Activated CD8-positive, alpha-beta memory T cell treated with anti-CD3 and anti-CD28 coated beads, Interleukin-2, amount 10 ng/mL, durations not matched to agents 7 days and 5 days (primary cell): ENCODE data around the gene LUC7L3. TPM values are rescaled to one million over a fixed set of nuclear protein-coding genes. Genes with fewer than 3 reads are reported as not detected.
"Not testable (repeated sequence)": the region's sequence is repeated elsewhere in the genome, so short reads cannot be mapped to it uniquely, and the experiment has no call there.

Experiments
- ATAC-seq: fragments of 150-1000 bp; cut with Tn5 transposase; one replicate; pipeline ENCODE4 v1.10.0; 2021; ENCODE audit warnings: moderate library complexity
- CTCF ChIA-PET: fragments of 350-600 bp; sonication (Branson Sonifier 250); formaldehyde crosslinking; loops from one replicate; lab custom pipeline; 2021; ENCODE audit warnings: antibody characterized with exemption; lab: Charles Lee
- DNase-seq: peaks from one replicate; pipeline ENCODE4 v3.0.0-alpha.2; 2020
- H3K27ac Mint-ChIP-seq: one replicate; pipeline ENCODE4 v1.8.0; 2021; ENCODE audit warnings: mild to moderate bottlenecking, mixed read lengths
- H3K27me3 Mint-ChIP-seq: one replicate; pipeline ENCODE4 v1.8.0; 2021; ENCODE audit warnings: mixed read lengths
- H3K36me3 Mint-ChIP-seq: one replicate; pipeline ENCODE4 v1.8.0; 2021; ENCODE audit warnings: mild to moderate bottlenecking, mixed read lengths
- H3K4me1 Mint-ChIP-seq: one replicate; pipeline ENCODE4 v1.8.0; 2021; ENCODE audit warnings: mixed read lengths
- H3K4me3 Mint-ChIP-seq: one replicate; pipeline ENCODE4 v1.8.0; 2021; ENCODE audit warnings: mild to moderate bottlenecking, moderate library complexity, mixed read lengths
- H3K9me3 Mint-ChIP-seq: one replicate; pipeline ENCODE4 v1.8.0; 2022; ENCODE audit warnings: low read depth, mixed read lengths
- microRNA-seq: library from miRNA; unstranded; fragments of <30 nt; microRNA quantifications from one replicate; pipeline ENCODE4 v1.2.0, GENCODE V29; 2022
- total RNA-seq, 2 experiments: library from RNA; stranded (reverse); gene quantifications; one replicate each; pipeline ENCODE4 v1.2.3, GENCODE V29; 2021

The LUC7L3 gene
- total RNA-seq, 2 experiments from 2014 or later: 147 to 193 TPM

GRCh38 chr17:50797135-50797810 is 77.9 kb downstream of the LUC7L3 start:
- Mint-ChIP-seq H3K36me3 (no peaks in the 10 kb centered on the region), H3K4me3 (no peak overlapping the region), H3K9me3 (no peaks in the 10 kb centered on the region), H3K27ac (no peak overlapping the region), H3K27me3 (no peaks in the 10 kb centered on the region), H3K4me1 (no peaks in the 10 kb centered on the region)
- DNase-seq (no peak), ATAC-seq (no peak)
- CTCF ChIA-PET: interaction anchor here (0.6 to 2.1 kb wide), 3 partner anchors 15 to 160 kb away, joined by 3 to 5 read pairs (median 4); no protein-coding TSS in a partner anchor

GRCh38 chr17:50798424-50799288 is 79.3 kb downstream of the LUC7L3 start:
- DNase-seq (no peak), ATAC-seq (no peak)
- no peaks in the 10 kb centered on the region for H3K4me1 Mint-ChIP-seq
- no peak overlapping the region for H3K27ac Mint-ChIP-seq
- H3K4me3 Mint-ChIP-seq: no peak overlapping the region
- no peaks in the 10 kb centered on the region for H3K36me3 Mint-ChIP-seq
- CTCF ChIA-PET: interaction anchor here (1.3 kb wide), 1 partner anchor 158 kb away, joined by 3 read pairs; no protein-coding TSS in a partner anchor
- H3K27me3 Mint-ChIP-seq: no peaks in the 10 kb centered on the region
- no peaks in the 10 kb centered on the region for H3K9me3 Mint-ChIP-seq

- Mint-ChIP-seq H3K36me3 (no peaks in the 10 kb centered on the region), H3K9me3 (no peaks in the 10 kb centered on the region), H3K27ac (no peak overlapping the region), H3K4me1 (no peaks in the 10 kb centered on the region), H3K27me3 (no peaks in the 10 kb centered on the region), H3K4me3 (no peak overlapping the region)
- no peak for DNase-seq
- CTCF ChIA-PET: no interaction called here
- no peak for ATAC-seq
Measured at GRCh38 chr17:50799582-50799981, 80.2 kb downstream of the LUC7L3 start.

GRCh38 chr17:50800196-50800700 is 80.8 kb downstream of the LUC7L3 start:
- Mint-ChIP-seq H3K4me3 (no peak overlapping the region), H3K4me1 (no peaks in the 10 kb centered on the region), H3K36me3 (no peaks in the 10 kb centered on the region), H3K27me3 (no peaks in the 10 kb centered on the region), H3K27ac (no peak overlapping the region), H3K9me3 (no peaks in the 10 kb centered on the region)
- CTCF ChIA-PET: interaction anchor here (1.3 to 3.5 kb wide), 2 partner anchors 16 to 353 kb away, joined by 4 to 20 read pairs; partner anchors contain the start of gene NME1
- DNase-seq (no peak), ATAC-seq (no peak)

GRCh38 chr17:50802609-50803571 is 83.5 kb downstream of the LUC7L3 start:
- CTCF ChIA-PET: interaction anchor here (0.9 to 3.5 kb wide), 3 partner anchors 14 to 19 kb away, joined by 3 to 20 read pairs (median 9); no protein-coding TSS in a partner anchor
- no peaks in the 10 kb centered on the region for H3K4me1 Mint-ChIP-seq
- no peak for ATAC-seq
- no peak for DNase-seq
- no peak overlapping the region for H3K27ac Mint-ChIP-seq
- no peaks in the 10 kb centered on the region for H3K27me3 Mint-ChIP-seq
- no peak overlapping the region for H3K4me3 Mint-ChIP-seq
- H3K9me3 Mint-ChIP-seq: no peaks in the 10 kb centered on the region
- no peaks in the 10 kb centered on the region for H3K36me3 Mint-ChIP-seq

GRCh38 chr17:50803676-50804075 is 84.3 kb downstream of the LUC7L3 start:
- H3K27ac Mint-ChIP-seq: no peak overlapping the region

GRCh38 chr17:50804749-50805475 is 85.5 kb downstream of the LUC7L3 start:
- not testable (repeated sequence) for H3K4me1 Mint-ChIP-seq, H3K27me3 Mint-ChIP-seq, H3K27ac Mint-ChIP-seq, H3K9me3 Mint-ChIP-seq, H3K36me3 Mint-ChIP-seq, H3K4me3 Mint-ChIP-seq, DNase-seq, ATAC-seq
- CTCF ChIA-PET: interaction anchor here (1.8 kb wide), 1 partner anchor 17 kb away, joined by 4 read pairs; no protein-coding TSS in a partner anchor

More at GRCh38 chr17:50803676-50804075, 84.3 kb downstream of the LUC7L3 start:
- no peaks in the 10 kb centered on the region for H3K9me3 Mint-ChIP-seq
- no peak for ATAC-seq
- CTCF ChIA-PET: interaction anchor here (0.9 to 3.5 kb wide), 3 partner anchors 13 to 19 kb away, joined by 3 to 20 read pairs (median 9); no protein-coding TSS in a partner anchor
- H3K4me1 Mint-ChIP-seq: no peaks in the 10 kb centered on the region
- H3K27me3 Mint-ChIP-seq: no peaks in the 10 kb centered on the region
- no peaks in the 10 kb centered on the region for H3K36me3 Mint-ChIP-seq
- no peak for DNase-seq
- H3K4me3 Mint-ChIP-seq: no peak overlapping the region

- no peaks in the 10 kb centered on the region for H3K4me1 Mint-ChIP-seq
- no peak overlapping the region for H3K27ac Mint-ChIP-seq
- DNase-seq (no peak), ATAC-seq (no peak)
- no peak overlapping the region for H3K4me3 Mint-ChIP-seq
- no peaks in the 10 kb centered on the region for H3K27me3 Mint-ChIP-seq
- H3K36me3 Mint-ChIP-seq: no peaks in the 10 kb centered on the region
- CTCF ChIA-PET: interaction anchor here (0.9 to 1.8 kb wide), 3 partner anchors 12 to 16 kb away, joined by 3 to 4 read pairs (median 3); no protein-coding TSS in a partner anchor
- no peaks in the 10 kb centered on the region for H3K9me3 Mint-ChIP-seq
Measured at GRCh38 chr17:50805486-50805885, 86.1 kb downstream of the LUC7L3 start.

Small RNAs within 50 kb of the gene (microRNA-seq; reads per million reads assigned to microRNA genes)
- not detected for gene MIR8059

Other genes with a start within 250 kb of the LUC7L3 start
- 10 to 100 TPM; 30.3 to 33.2 TPM for gene RSAD1, start 240.7 kb upstream of the LUC7L3 start, total RNA-seq
- gene MYCBPAP, start 211.2 kb upstream of the LUC7L3 start, total RNA-seq: 10 to 100 TPM in 1 of 2 experiments, 1 to 10 TPM in 1; 6.7 to 13.9 TPM
- gene EPN3, start 186.9 kb upstream of the LUC7L3 start, total RNA-seq: not detected
- gene SPATA20, start 172.4 kb upstream of the LUC7L3 start, total RNA-seq: 10 to 100 TPM; 29.9 to 35.2 TPM
- gene CACNA1G, start 158.9 kb upstream of the LUC7L3 start, total RNA-seq: not detected
- gene ABCC3, start 84.7 kb upstream of the LUC7L3 start, total RNA-seq: not detected
- gene ANKRD40, start 11.7 kb upstream of the LUC7L3 start, total RNA-seq: 10 to 100 TPM; 30.5 to 39.3 TPM
- not detected for gene ANKRD40CL, start 47.9 kb downstream of the LUC7L3 start, total RNA-seq
- gene WFIKKN2, start 116.0 kb downstream of the LUC7L3 start, total RNA-seq: not detected
- gene TOB1, start 146.8 kb downstream of the LUC7L3 start, total RNA-seq: 10 to 100 TPM; 34.1 to 47.5 TPM